Aorta (tissue), 5 donors: Measurements from ENCODE around the gene TAF1D. TPM values are rescaled to one million over a fixed set of nuclear protein-coding genes. Genes with fewer than 3 reads are reported as not detected.

ENCODE experiments used
- ATAC-seq: fragments of 200-7000 bp; cut with Tn5 transposase; one replicate; pipeline ENCODE4 v1.9.1; 2022; ENCODE audit warnings: moderate library complexity; ENCODE audit not compliant: low FRiP score
- DNase-seq, 2 donors: peaks; one replicate each; pipeline ENCODE4 v3.0.0-alpha.2; 2020
- H3K27ac ChIP-seq, 2 donors: one replicate each; pipeline ENCODE4 v1.5.1; 2013; ENCODE audit warnings: low read length in 2 of 2, mild to moderate bottlenecking in 2 of 2, moderate library complexity in 2 of 2, control low read depth in 1 of 2, inconsistent platforms in 1 of 2, low read depth in 1 of 2
- H3K27me3 ChIP-seq, 2 donors: one replicate each; pipeline ENCODE4 v1.6.1; 2013; ENCODE audit warnings: control low read depth in 1 of 2, low read length in 1 of 2, mild to moderate bottlenecking in 1 of 2, moderate library complexity in 1 of 2; ENCODE audit not compliant: insufficient read depth in 2 of 2, control insufficient read depth in 1 of 2
- H3K36me3 ChIP-seq, 2 donors: one replicate each; pipeline ENCODE4 v1.6.1; 2013; ENCODE audit warnings: control low read depth in 1 of 2, low read length in 1 of 2, mild to moderate bottlenecking in 1 of 2; ENCODE audit not compliant: insufficient read depth in 2 of 2, control insufficient read depth in 1 of 2
- H3K4me1 ChIP-seq, 2 donors: one replicate each; pipeline ENCODE4 v1.6.1; 2013; ENCODE audit warnings: low read length in 2 of 2, control low read depth in 1 of 2, mild to moderate bottlenecking in 1 of 2, moderate library complexity in 1 of 2; ENCODE audit not compliant: insufficient read depth in 2 of 2, control insufficient read depth in 1 of 2
- H3K4me3 ChIP-seq, 2 donors: one replicate each; pipeline ENCODE4 v1.5.1; 2013; ENCODE audit warnings: low read length in 2 of 2, control low read depth in 1 of 2, mild to moderate bottlenecking in 1 of 2
- H3K9me3 ChIP-seq: one replicate; pipeline ENCODE4 v1.6.1; 2013; ENCODE audit warnings: mild to moderate bottlenecking, low read length; ENCODE audit not compliant: control insufficient read depth
- WGBS, 2 donors: extraction: QIAGEN DNeasy Blood & Tissue Kit; methylation state at CpG; one replicate each; pipeline ENCODE4 v1.1.7; 2013; 5-methylcytosine and 5-hydroxymethylcytosine counted together
- intact Hi-C, 2 donors: fragments of 100-400 bp; cut with DNase I; formaldehyde crosslinking; loops; one replicate each; pipeline versions ENCODE4 v1.14.2 to v1.15.0; 2022
- polyA plus RNA-seq, 2 donors: library from polyadenylated mRNA; stranded (reverse); fragments of 200-250 nt; gene quantifications; one replicate each; pipeline ENCODE4 v1.2.3, GENCODE V29; 2013
- total RNA-seq, 2 donors: library from RNA; stranded (reverse); fragmentation: NEBNext Ultra II Directional; extraction: Animal tissue kit (Norgen Biotek cat#: 25700); gene quantifications; one replicate each; pipeline ENCODE4 v1.2.1, GENCODE V29; 2021
- donor health status: healthy with polysubstance abuse.
- donor health status: Bipolar disorder and iron deficiency.
- donor health status: DM: no; HTN: no; CAD: no.
- donor health status: DM: no; HTN: no; CAD: no.
- donor health status: DM: yes; HTN: yes; CAD: no.

The TAF1D gene
- total and polyA plus RNA-seq, 4 donors, result 110 to 152 (median 116) TPM

GRCh38 chr11:93735627-93736026 lies 5.7 kb downstream of the TAF1D start:
- H3K4me1 ChIP-seq, result no peaks in the 10 kb centered on the region
- no peak for ATAC-seq
- H3K4me3 ChIP-seq, result no peak overlapping the region
- WGBS, 2 donors, result 52 to 62% methylated on average over 1 of the region's 1 CpG
- H3K27me3 ChIP-seq, result no peaks in the 10 kb centered on the region
- no peak overlapping the region for H3K27ac ChIP-seq
- intact Hi-C loops, result no loop called here
- H3K9me3 ChIP-seq, result no peaks in the 10 kb centered on the region
- DNase-seq, result no peak
- H3K36me3 ChIP-seq, result peaks cover 0 to 2% of the 10 kb centered on the region in 2 donors

- ATAC-seq, result no peak
- no peak overlapping the region for H3K4me3 ChIP-seq
- intact Hi-C loops, result no loop called here
- no peaks in the 10 kb centered on the region for H3K4me1 ChIP-seq
- WGBS, 2 donors, result 72 to 77% methylated on average over 1 of the region's 1 CpG
- H3K9me3 ChIP-seq, result no peaks in the 10 kb centered on the region
- H3K27ac ChIP-seq, result no peak overlapping the region
- no peaks in the 10 kb centered on the region for H3K27me3 ChIP-seq
- peaks cover 0 to 2% of the 10 kb centered on the region in 2 donors for H3K36me3 ChIP-seq
- no peak for DNase-seq
Measured at GRCh38 chr11:93734427-93735222, 6.7 kb downstream of the TAF1D start.

GRCh38 chr11:93733474-93733873 lies 7.8 kb downstream of the TAF1D start:
- DNase-seq, result no peak
- no peaks in the 10 kb centered on the region for H3K9me3 ChIP-seq
- 75 to 77% methylated on average over 6 of the region's 6 CpGs for WGBS, 2 donors
- H3K4me3 ChIP-seq, result no peak overlapping the region
- H3K4me1 ChIP-seq, result no peaks in the 10 kb centered on the region
- H3K27ac ChIP-seq, result no peak overlapping the region
- no peaks in the 10 kb centered on the region for H3K27me3 ChIP-seq
- intact Hi-C loops, result no loop called here
- ATAC-seq, result no peak
- H3K36me3 ChIP-seq, result peaks cover 3 to 5% of the 10 kb centered on the region in 2 donors

- DNase-seq (no peak), ATAC-seq (no peak)
- intact Hi-C loops, result no loop called here
- Histone ChIP-seq H3K27me3 (no peaks in the 10 kb centered on the region), H3K36me3 (peaks cover 3 to 5% of the 10 kb centered on the region in 2 donors), H3K9me3 (no peaks in the 10 kb centered on the region), H3K27ac (no peak overlapping the region), H3K4me3 (no peak overlapping the region), H3K4me1 (no peaks in the 10 kb centered on the region)
- WGBS, 2 donors, result 77 to 82% methylated on average over 4 of the region's 4 CpGs
Measured at GRCh38 chr11:93732237-93732892, 8.9 kb downstream of the TAF1D start.

- ATAC-seq (no peak), DNase-seq (no peak)
- no peaks in the 10 kb centered on the region for H3K9me3 ChIP-seq
- H3K27me3 ChIP-seq, result no peaks in the 10 kb centered on the region
- no peaks in the 10 kb centered on the region for H3K4me1 ChIP-seq
- intact Hi-C loops, result no loop called here
- 71 to 74% methylated on average over 5 of the region's 5 CpGs for WGBS, 2 donors
- H3K27ac ChIP-seq, result no peak overlapping the region
- H3K36me3 ChIP-seq, result peaks cover 3 to 5% of the 10 kb centered on the region in 2 donors
- H3K4me3 ChIP-seq, result no peak overlapping the region
Measured at GRCh38 chr11:93730108-93731107, 10.9 kb downstream of the TAF1D start.

GRCh38 chr11:93729129-93729616 lies 12.1 kb downstream of the TAF1D start:
- intact Hi-C loops, result no loop called here
- Histone ChIP-seq H3K27ac (no peak overlapping the region), H3K4me3 (no peak overlapping the region), H3K27me3 (no peaks in the 10 kb centered on the region), H3K9me3 (no peaks in the 10 kb centered on the region), H3K4me1 (no peaks in the 10 kb centered on the region), H3K36me3 (peaks cover 3% of the 10 kb centered on the region in 2 donors)
- WGBS, 2 donors, result 94 to 96% methylated on average over 5 of the region's 5 CpGs
- no peak for ATAC-seq
- DNase-seq, result no peak

GRCh38 chr11:93728792-93729128 lies 12.5 kb downstream of the TAF1D start:
- H3K27me3 ChIP-seq, result no peaks in the 10 kb centered on the region
- H3K4me1 ChIP-seq, result no peaks in the 10 kb centered on the region
- intact Hi-C loops, result no loop called here
- no peak overlapping the region for H3K27ac ChIP-seq
- WGBS, 2 donors, result 95 to 96% methylated on average over 2 of the region's 2 CpGs
- peaks cover 3% of the 10 kb centered on the region in 2 donors for H3K36me3 ChIP-seq
- no peak for DNase-seq
- ATAC-seq, result no peak
- H3K9me3 ChIP-seq, result no peaks in the 10 kb centered on the region
- no peak overlapping the region for H3K4me3 ChIP-seq

- Histone ChIP-seq H3K9me3 (no peaks in the 10 kb centered on the region), H3K4me3 (no peak overlapping the region), H3K27me3 (no peaks in the 10 kb centered on the region), H3K4me1 (no peaks in the 10 kb centered on the region), H3K36me3 (peaks cover 3% of the 10 kb centered on the region in 2 donors), H3K27ac (no peak overlapping the region)
- WGBS, 2 donors, result 49 to 55% methylated on average over 4 of the region's 4 CpGs
- intact Hi-C loops, result no loop called here
- no peak for DNase-seq
- ATAC-seq, result no peak
Measured at GRCh38 chr11:93727985-93728791, 13.1 kb downstream of the TAF1D start.
